Colon (tissue), 2 donors: ENCODE measurements around the gene SMAD4.

Source experiments
- FAIRE-seq: peaks from 2 replicates; lab custom pipeline; 2012; peaks lifted over from hg19 to GRCh38; lab: Jason Lieb, UNC
- donor health status: control.
- donor health status: control.

Gene SMAD4

GRCh38 chr18:51021226-51021965, 8.6 kb upstream of the SMAD4 start:
- no peak for FAIRE-seq

- FAIRE-seq, result no peak
These were observed 4.5 kb upstream of the SMAD4 start for GRCh38 chr18:51025512-51025911.

- FAIRE-seq, result no peak
These were observed 1.7 kb upstream of the SMAD4 start for GRCh38 chr18:51028201-51028805.

GRCh38 chr18:51029378-51029693, 677 bp upstream of the SMAD4 start:
- FAIRE-seq, result no peak

GRCh38 chr18:51030537-51031258, 685 bp downstream of the SMAD4 start:
- no peak for FAIRE-seq

- no peak for FAIRE-seq
These were observed 2.2 kb downstream of the SMAD4 start for GRCh38 chr18:51032193-51032592.

GRCh38 chr18:51037230-51037629, 7.2 kb downstream of the SMAD4 start:
- no peak for FAIRE-seq

- no peak for FAIRE-seq
These were observed 8.1 kb downstream of the SMAD4 start for GRCh38 chr18:51038110-51038509.

GRCh38 chr18:51039138-51040112, 9.4 kb downstream of the SMAD4 start:
- FAIRE-seq, result no peak

- no peak for FAIRE-seq
These were observed 11.8 kb downstream of the SMAD4 start for GRCh38 chr18:51041677-51042352.

- no peak for FAIRE-seq
These were observed 15.0 kb downstream of the SMAD4 start for GRCh38 chr18:51044928-51045585.

GRCh38 chr18:51048190-51048589, 18.2 kb downstream of the SMAD4 start:
- FAIRE-seq, result no peak

- no peak for FAIRE-seq
These were observed 19.1 kb downstream of the SMAD4 start for GRCh38 chr18:51049137-51049536.

- FAIRE-seq, result no peak
These were observed 21.2 kb downstream of the SMAD4 start for GRCh38 chr18:51051105-51051712.

- FAIRE-seq, result no peak
These were observed 23.8 kb downstream of the SMAD4 start for GRCh38 chr18:51053814-51054213.

- no peak for FAIRE-seq
These were observed 24.8 kb downstream of the SMAD4 start for GRCh38 chr18:51054764-51055163.

GRCh38 chr18:51059969-51060368, 30.0 kb downstream of the SMAD4 start:
- no peak for FAIRE-seq

GRCh38 chr18:51064256-51064655, 34.2 kb downstream of the SMAD4 start:
- FAIRE-seq, result no peak

- FAIRE-seq, result no peak
These were observed 36.3 kb downstream of the SMAD4 start for GRCh38 chr18:51066273-51066672.

GRCh38 chr18:51068105-51068504, 38.1 kb downstream of the SMAD4 start:
- no peak for FAIRE-seq

GRCh38 chr18:51069885-51070284, 39.9 kb downstream of the SMAD4 start:
- FAIRE-seq, result no peak
